T1000 (cell line): ENCODE results near the gene TCF12.
A peak's percentile ranks its signal among the peaks of the same experiment; 100 is the strongest.

Source experiments
- DNase-seq: peaks from one replicate; lab custom pipeline; 2025; ENCODE audit warnings: mixed read lengths; lab: John Stamatoyannopoulos, UW

Gene TCF12

GRCh38 chr15:57320631-57321220 is 402.3 kb downstream of the TCF12 start:
- DNase-seq, result no peak

- no peak for DNase-seq
Measured at GRCh38 chr15:57321485-57321884, 403.0 kb downstream of the TCF12 start.

GRCh38 chr15:57321973-57322601 is 403.6 kb downstream of the TCF12 start:
- no peak for DNase-seq

- DNase-seq, result no peak
Measured at GRCh38 chr15:57322602-57323250, 404.3 kb downstream of the TCF12 start.

- no peak for DNase-seq
Measured at GRCh38 chr15:57323299-57323805, 404.9 kb downstream of the TCF12 start.

GRCh38 chr15:57323806-57324589 is 405.6 kb downstream of the TCF12 start:
- DNase-seq, result peak; percentile 79

GRCh38 chr15:57324590-57324890 is 406.1 kb downstream of the TCF12 start:
- no peak for DNase-seq

GRCh38 chr15:57324944-57325679 is 406.7 kb downstream of the TCF12 start:
- no peak for DNase-seq

- no peak for DNase-seq
Measured at GRCh38 chr15:57326196-57326595, 407.8 kb downstream of the TCF12 start.

- DNase-seq, result peak; percentile 82
Measured at GRCh38 chr15:57327985-57328471, 409.6 kb downstream of the TCF12 start.

- DNase-seq, result no peak
Measured at GRCh38 chr15:57328479-57328878, 410.0 kb downstream of the TCF12 start.

- DNase-seq, result no peak
Measured at GRCh38 chr15:57328897-57329296, 410.5 kb downstream of the TCF12 start.

- no peak for DNase-seq
Measured at GRCh38 chr15:57329582-57330367, 411.3 kb downstream of the TCF12 start.

- no peak for DNase-seq
Measured at GRCh38 chr15:57330619-57331340, 412.3 kb downstream of the TCF12 start.

GRCh38 chr15:57332326-57332725 is 413.9 kb downstream of the TCF12 start:
- DNase-seq, result no peak

GRCh38 chr15:57333487-57333886 is 415.0 kb downstream of the TCF12 start:
- DNase-seq, result no peak

GRCh38 chr15:57334257-57334656 is 415.8 kb downstream of the TCF12 start:
- no peak for DNase-seq

GRCh38 chr15:57335293-57335715 is 416.9 kb downstream of the TCF12 start:
- DNase-seq, result no peak

- no peak for DNase-seq
Measured at GRCh38 chr15:57335719-57336118, 417.3 kb downstream of the TCF12 start.

GRCh38 chr15:57337868-57338411 is 419.5 kb downstream of the TCF12 start:
- DNase-seq, result no peak
